Sigmoid colon (tissue), 7 donors: ENCODE results near the gene KCTD20. TPM values are rescaled to one million over a fixed set of nuclear protein-coding genes. Genes with fewer than 3 reads are reported as not detected.
"Not testable (repeated sequence)": the region's sequence is repeated elsewhere in the genome, so short reads cannot be mapped to it uniquely, and the experiment has no call there.

ENCODE experiments used
- DNase-seq: peaks from one replicate; pipeline ENCODE4 v3.0.0-alpha.2; 2019
- H3K27ac ChIP-seq, 4 donors: fragments of 200-600 bp; sonication (generic); one replicate each; pipeline ENCODE4 v1.5.1; 2016 to 2019; ENCODE audit warnings: mild to moderate bottlenecking in 1 of 4
- H3K27me3 ChIP-seq, 3 donors: fragments of 200-600 bp; sonication (generic); one replicate each; pipeline ENCODE4 v1.5.1; 2019; ENCODE audit warnings: mild to moderate bottlenecking in 1 of 3
- H3K36me3 ChIP-seq, 4 donors: fragments of 200-600 bp; sonication (generic); one replicate each; pipeline ENCODE4 v1.5.1; 2016 to 2019
- H3K4me1 ChIP-seq, 4 donors: fragments of 200-600 bp; sonication (generic); one replicate each; pipeline ENCODE4 v1.5.1; 2017 to 2019
- H3K4me3 ChIP-seq, 4 donors: fragments of 200-600 bp; sonication (generic); one replicate each; pipeline ENCODE4 v1.5.1; 2017 to 2019; ENCODE audit warnings: mild to moderate bottlenecking in 2 of 4, moderate library complexity in 1 of 4
- H3K9me3 ChIP-seq, 4 donors: fragments of 200-600 bp in 3 of 4; sonication (generic) in 3 of 4; one replicate each; pipeline versions ENCODE4 v1.5.1 to v1.6.1; 2013 to 2019
- CTCF ChIP-seq, 4 experiments: fragments of 450-650 bp in 3 of 4; fragments of 200-600 bp in 1 of 4; IDR thresholded peaks; one replicate each; pipeline ENCODE4 v1.5.1; 2016 to 2019; ENCODE audit warnings: antibody characterized with exemption in 4 of 4, mild to moderate bottlenecking in 3 of 4, moderate library complexity in 2 of 4
- EP300 ChIP-seq, 4 donors: sonication (generic); formaldehyde crosslinking; IDR thresholded peaks; one replicate each; pipeline ENCODE4 v1.6.1; 2017; ENCODE audit warnings: antibody characterized with exemption in 4 of 4
- POLR2A ChIP-seq, 2 donors: fragments of 450-650 bp; IDR thresholded peaks; one replicate each; pipeline ENCODE4 v1.6.1; 2016; ENCODE audit warnings: antibody characterized with exemption in 2 of 2, mild to moderate bottlenecking in 2 of 2, moderate library complexity in 2 of 2
- POLR2AphosphoS5 ChIP-seq, 4 donors: sonication (generic); formaldehyde crosslinking; IDR thresholded peaks; one replicate each; pipeline ENCODE4 v1.6.1; 2017; ENCODE audit warnings: antibody characterized with exemption in 4 of 4
- WGBS, 2 donors: extraction: QIAGEN DNeasy Blood & Tissue Kit; methylation state at CpG; one replicate each; pipeline ENCODE4 v1.1.7; 2013; 5-methylcytosine and 5-hydroxymethylcytosine counted together
- intact Hi-C: fragments of 100-400 bp; cut with DNase I; formaldehyde crosslinking; loops from one replicate; pipeline ENCODE4 v1.15.1; 2023
- polyA plus RNA-seq, 3 donors: library from polyadenylated mRNA; stranded (reverse); fragments of 200-250 nt; gene quantifications; one replicate each; pipeline ENCODE4 v1.2.3, GENCODE V29; 2013
- total RNA-seq, 4 donors: library from RNA; depleted of rRNA; stranded (reverse); fragments of >200 nt; gene quantifications; one replicate each; pipeline ENCODE4 v1.1.0, GENCODE V29; 2016
- donor health status: healthy with polysubstance abuse.
- donor health status: Bipolar disorder and iron deficiency.
- donor health status: healthy.

The KCTD20 gene
- total RNA-seq (10 to 100 TPM; 48.5 to 71.3 (median 50.8) TPM), polyA plus RNA-seq (10 to 100 TPM; 12.0 to 19.6 (median 12.0) TPM)

- peak; percentile 95 for DNase-seq
- intact Hi-C loops, result loop anchor here (1.0 to 5.0 kb wide), 3 partner anchors 20 to 152 kb away; partner anchors contain the start of genes SRSF3 and STK38
- H3K9me3 ChIP-seq, result no peaks in the 10 kb centered on the region
- TF ChIP-seq POLR2A (IDR thresholded peaks at IDR 0.05), result peak; percentile 32 to 69
- peak; percentile 67 to 92 (median 89) for TF ChIP-seq POLR2AphosphoS5 (IDR thresholded peaks at IDR 0.05)
- TF ChIP-seq CTCF (IDR thresholded peaks at IDR 0.05), result no peak
- TF ChIP-seq EP300 (IDR thresholded peaks at IDR 0.05), result peak in 2 of 4 donors; percentile 19 to 69
- H3K4me3 ChIP-seq, result peak within 1 kb of the TSS; percentile 87 to 99 (median 94)
- H3K36me3 ChIP-seq, result no peaks in the 10 kb centered on the region
- H3K27me3 ChIP-seq, result no peaks in the 10 kb centered on the region
- peaks cover 2 to 41% (median 37%) of the 10 kb centered on the region in 4 donors for H3K4me1 ChIP-seq
- 0% methylated on average over 91 of the region's 91 CpGs for WGBS, 2 donors
- H3K27ac ChIP-seq, result peak within 1 kb of the TSS; percentile 97 to 99 (median 98)
Measured at GRCh38 chr6:36442671-36443470, at the start of gene KCTD20, which contains the start of gene PXT1. KCTD20 (plus strand) TSS chr6:36443000; CDS start chr6:36470098, 27,098 bp downstream. PXT1 (minus strand) TSS chr6:36442854; CDS start chr6:36426082, 16,772 bp downstream.

DNA sequence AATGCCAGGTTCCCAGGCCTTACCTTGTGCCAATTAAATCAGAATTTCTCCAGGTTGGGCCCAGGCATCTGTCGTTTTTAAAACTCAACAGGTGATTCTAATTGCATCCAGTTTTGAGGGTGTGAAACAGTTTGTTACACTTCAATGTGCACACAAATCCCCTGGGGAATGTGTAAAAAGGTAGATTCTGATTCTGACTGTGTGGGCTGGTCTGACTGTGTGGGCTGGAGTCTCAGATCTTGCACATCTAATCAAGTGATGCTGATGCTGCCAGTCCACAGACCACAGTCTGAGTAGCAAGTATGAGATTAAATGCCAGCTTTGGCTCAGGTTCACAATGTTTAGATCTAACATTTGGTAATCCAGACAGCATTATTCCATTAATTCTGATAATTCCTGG, 42.8 kb upstream of the KCTD20 start:
- Histone ChIP-seq H3K36me3 (no peaks in the 10 kb centered on the region), H3K4me1 (no peaks in the 10 kb centered on the region), H3K4me3 (no peak overlapping the region), H3K9me3 (no peaks in the 10 kb centered on the region), H3K27ac (no peak overlapping the region), H3K27me3 (peaks cover 0 to 3% (median 0%) of the 10 kb centered on the region in 3 donors)
- DNase-seq, result no peak
- intact Hi-C loops, result no loop called here
- 78 to 83% methylated on average over 1 of the region's 1 CpG for WGBS, 2 donors
- no peak for TF ChIP-seq POLR2AphosphoS5 (IDR thresholded peaks at IDR 0.05)
- no peak for TF ChIP-seq CTCF (IDR thresholded peaks at IDR 0.05)
- TF ChIP-seq EP300 (IDR thresholded peaks at IDR 0.05), result no peak
- TF ChIP-seq POLR2A (IDR thresholded peaks at IDR 0.05), result no peak

- 85 to 88% methylated on average over 3 of the region's 3 CpGs for WGBS, 2 donors
- Histone ChIP-seq H3K36me3 (no peaks in the 10 kb centered on the region), H3K27ac (no peak overlapping the region), H3K4me1 (no peaks in the 10 kb centered on the region), H3K27me3 (peaks cover 0 to 3% (median 0%) of the 10 kb centered on the region in 3 donors), H3K4me3 (no peak overlapping the region), H3K9me3 (no peaks in the 10 kb centered on the region)
- no peak for DNase-seq
- intact Hi-C loops, result no loop called here
- TF ChIP-seq POLR2AphosphoS5 (IDR thresholded peaks at IDR 0.05), result no peak
- no peak for TF ChIP-seq POLR2A (IDR thresholded peaks at IDR 0.05)
- no peak for TF ChIP-seq CTCF (IDR thresholded peaks at IDR 0.05)
- TF ChIP-seq EP300 (IDR thresholded peaks at IDR 0.05), result no peak
Measured at GRCh38 chr6:36402481-36402880, 40.3 kb upstream of the KCTD20 start.

DNA sequence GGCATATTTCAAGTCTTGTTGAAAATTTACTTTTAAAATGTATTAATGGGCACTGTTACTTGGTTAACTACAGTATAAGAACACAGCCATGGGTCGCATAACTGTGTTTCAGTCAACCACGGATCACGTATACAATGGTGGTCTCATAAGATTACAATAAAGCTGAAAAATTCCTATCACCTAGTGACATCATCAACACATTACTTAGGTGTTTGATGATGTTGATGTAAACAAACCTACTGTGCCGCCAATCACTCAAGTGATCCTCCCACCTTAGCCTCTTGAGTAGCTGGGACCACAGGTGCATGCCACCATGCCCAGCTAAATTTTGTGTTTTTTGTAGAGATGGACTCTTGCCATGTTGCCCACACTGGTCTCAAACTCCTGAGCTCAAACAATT, 38.6 kb upstream of the KCTD20 start:
- intact Hi-C loops, result no loop called here
- Histone ChIP-seq H3K36me3 (no peaks in the 10 kb centered on the region), H3K9me3 (no peaks in the 10 kb centered on the region), H3K4me3 (no peak overlapping the region), H3K27me3 (peaks cover 0 to 3% (median 0%) of the 10 kb centered on the region in 3 donors), H3K27ac (no peak overlapping the region), H3K4me1 (no peaks in the 10 kb centered on the region)
- TF ChIP-seq POLR2A (IDR thresholded peaks at IDR 0.05) (no peak), CTCF (IDR thresholded peaks at IDR 0.05) (no peak), POLR2AphosphoS5 (IDR thresholded peaks at IDR 0.05) (no peak), EP300 (IDR thresholded peaks at IDR 0.05) (no peak)
- DNase-seq, result no peak
- WGBS, 2 donors, result 95 to 96% methylated on average over 4 of the region's 4 CpGs

GRCh38 chr6:36409718-36410117, 33.1 kb upstream of the KCTD20 start:
- H3K27me3 ChIP-seq, H3K9me3 ChIP-seq, intact Hi-C loops, H3K4me3 ChIP-seq, H3K36me3 ChIP-seq, H3K4me1 ChIP-seq, DNase-seq, H3K27ac ChIP-seq: not testable (repeated sequence)
- 77 to 89% methylated on average over 5 of the region's 5 CpGs for WGBS, 2 donors
